ENCODE measurements around the gene TSHZ3. TPM values are rescaled to one million over a fixed set of nuclear protein-coding genes. Genes with fewer than 3 reads are reported as not detected.

TSHZ3 gene
- total RNA-seq, 1 donor from 2014 or later, result 6.3 TPM

- Histone ChIP-seq H3K4me1 (ENCODE audit: control insufficient read depth in 3 of 3, insufficient read depth in 3 of 3, low read length in 3 of 3) (peaks cover 0 to 8% (median 5%) of the 10 kb centered on the region in 3 donors), H3K36me3 (ENCODE audit: control insufficient read depth in 3 of 3, insufficient read depth in 3 of 3, low read length in 3 of 3) (no peaks in the 10 kb centered on the region), H3K9me3 (ENCODE audit: control insufficient read depth in 3 of 3, low read length in 3 of 3) (no peaks in the 10 kb centered on the region), H3K27ac (ENCODE audit: low read depth, low read length) (no peak overlapping the region), H3K4me3 (ENCODE audit: low read length in 3 of 3) (no peak overlapping the region), H3K9ac (ENCODE audit: low read depth in 1 of 3, low read length in 3 of 3) (no peak overlapping the region), H3K27me3 (ENCODE audit: control insufficient read depth in 3 of 3, insufficient read depth in 3 of 3, low read length in 3 of 3) (no peaks in the 10 kb centered on the region)
These were observed 122.9 kb downstream of the TSHZ3 start for GRCh38 chr19:31226151-31226935.
